ENCODE results near the gene HORMAD1.
"Not testable (repeated sequence)": the region's sequence is repeated elsewhere in the genome, so short reads cannot be mapped to it uniquely, and the experiment has no call there.

Gene HORMAD1

GRCh38 chr1:150696995-150697927 lies 23.4 kb downstream of the HORMAD1 start, which contains the start of gene GOLPH3L:
GOLPH3L (minus strand) TSS chr1:150697154; CDS start chr1:150694838, 2,316 bp downstream.
- peak; percentile 99 for FAIRE-seq

GRCh38 chr1:150696590-150696989 lies 24.1 kb downstream of the HORMAD1 start:
- FAIRE-seq, result no peak

- FAIRE-seq, result no peak
Observed at GRCh38 chr1:150696162-150696561, 24.5 kb downstream of the HORMAD1 start.

GRCh38 chr1:150695561-150695960 lies 25.1 kb downstream of the HORMAD1 start:
- peak; percentile 34 for FAIRE-seq

GRCh38 chr1:150692720-150693119 lies 28.0 kb downstream of the HORMAD1 start:
- FAIRE-seq, result no peak

GRCh38 chr1:150688763-150689162 lies 31.9 kb downstream of the HORMAD1 start:
- FAIRE-seq, result no peak

GRCh38 chr1:150686275-150686674 lies 34.4 kb downstream of the HORMAD1 start:
- no peak for FAIRE-seq

GRCh38 chr1:150683914-150684313 lies 36.8 kb downstream of the HORMAD1 start:
- FAIRE-seq, result no peak

GRCh38 chr1:150678988-150679387 lies 41.7 kb downstream of the HORMAD1 start:
- no peak for FAIRE-seq

GRCh38 chr1:150674881-150675280 lies 45.8 kb downstream of the HORMAD1 start:
- no peak for FAIRE-seq

GRCh38 chr1:150663321-150663720 lies 57.4 kb downstream of the HORMAD1 start:
- FAIRE-seq, result no peak

- FAIRE-seq, result no peak
Observed at GRCh38 chr1:150662811-150663210, 57.9 kb downstream of the HORMAD1 start.

GRCh38 chr1:150661156-150661555 lies 59.5 kb downstream of the HORMAD1 start:
- FAIRE-seq, result no peak

GRCh38 chr1:150660584-150660983 lies 60.1 kb downstream of the HORMAD1 start:
- no peak for FAIRE-seq

- FAIRE-seq, result not testable (repeated sequence)
Observed at GRCh38 chr1:150657064-150657463, 63.6 kb downstream of the HORMAD1 start.

GRCh38 chr1:150654635-150655034 lies 66.1 kb downstream of the HORMAD1 start:
- not testable (repeated sequence) for FAIRE-seq

GRCh38 chr1:150650193-150650592 lies 70.5 kb downstream of the HORMAD1 start:
- no peak for FAIRE-seq

GRCh38 chr1:150649441-150650075 lies 71.1 kb downstream of the HORMAD1 start:
- no peak for FAIRE-seq
